ENCODE measurements around the gene GTF3C4. TPM values are rescaled to one million over a fixed set of nuclear protein-coding genes. Genes with fewer than 3 reads are reported as not detected.

The GTF3C4 gene
- total and polyA plus RNA-seq, 10 of the 15 experiments (the other 5 are each of a cell fraction or from before 2014, with no cell fraction given), result 3.2 to 18.9 (median 8.2) TPM

- TF ChIP-seq ZNF274 (IDR thresholded peaks at IDR 0.05; ENCODE audit: insufficient read depth, insufficient read length) (no peak), JUNB (IDR thresholded peaks at IDR 0.05) (no peak), NFIC (IDR thresholded peaks at IDR 0.05; ENCODE audit: low read depth, low read length) (no peak)
Measured at GRCh38 chr9:132630811-132631210, 39.5 kb upstream of the GTF3C4 start (continued).

GRCh38 chr9:132631280-132631679 lies 39.0 kb upstream of the GTF3C4 start:
- RAD21 ChIA-PET (ENCODE audit: unreplicated experiment), result no interaction called here
- POLR2A ChIA-PET, result no interaction called here

More at GRCh38 chr9:132631280-132631679, 39.0 kb upstream of the GTF3C4 start:
- WGBS (ENCODE audit: insufficient coverage, insufficient replicate concordance, low lambda C conversion rate, missing lambda C conversion rate), result 97% methylated on average over 5 of the region's 5 CpGs
- no peak for ATAC-seq
- H3K27me3 ChIP-seq (replicated peaks in 1 of 2; ENCODE audit: control insufficient read depth in 2 of 2, insufficient read depth in 2 of 2, low read length in 1 of 2), result no peaks in the 10 kb centered on the region
- no peak for DNase-seq (ENCODE audit: low read depth, low spot score)
- BruUV-seq (replicated peaks), result no TSS peak
- H3K27ac ChIP-seq (ENCODE audit: control insufficient read depth, insufficient read depth), result no peak overlapping the region
- H3K36me3 ChIP-seq (ENCODE audit: control insufficient read depth in 2 of 2, insufficient read depth in 2 of 2, low read length in 1 of 2), result peaks cover 12 to 26% of the 10 kb centered on the region in 2 experiments; a peak in 3 of 4 replicates
- in situ Hi-C loops (cut with MboI), result no loop called here
- H3K4me1 ChIP-seq (ENCODE audit: control insufficient read depth, insufficient read depth, low read length), result no peaks in the 10 kb centered on the region
- no peak overlapping the region for H2AFZ ChIP-seq (ENCODE audit: control insufficient read depth, low read depth, low read length)
- H3K4me2 ChIP-seq (ENCODE audit: control insufficient read depth, insufficient read depth), result no peak overlapping the region
- no peak overlapping the region for H3K4me3 ChIP-seq
- CTCF ChIA-PET, result no interaction called here
- intact Hi-C loops (cut with micrococcal nuclease; ENCODE audit: unreplicated experiment), result no loop called here
- TF ChIP-seq NKRF (conservative IDR thresholded peaks at IDR 0.05) (no peak), HSF1 (IDR thresholded peaks at IDR 0.05; ENCODE audit: low read depth, low read length) (no peak), REST (IDR thresholded peaks at IDR 0.05; ENCODE audit: low read depth, low read length) (no peak), DPF2 (IDR thresholded peaks at IDR 0.05) (no peak), CEBPB (IDR thresholded peaks at IDR 0.05; ENCODE audit: borderline replicate concordance in 1 of 2, low read depth in 2 of 2, low read length in 2 of 2) (no peak), RB1 (IDR thresholded peaks at IDR 0.05; ENCODE audit: borderline replicate concordance) (no peak), SMC3 (IDR thresholded peaks at IDR 0.05; ENCODE audit: borderline replicate concordance, low read length) (no peak), TCF12 (IDR thresholded peaks at IDR 0.05; ENCODE audit: low read depth, low read length) (no peak), BHLHE40 (IDR thresholded peaks at IDR 0.05; ENCODE audit: borderline replicate concordance in 1 of 2, low read depth in 2 of 2, low read length in 1 of 2) (no peak), STAT1 (conservative IDR thresholded peaks at IDR 0.05) (no peak), CREM (IDR thresholded peaks at IDR 0.05; ENCODE audit: low read depth) (no peak), FOXK2 (IDR thresholded peaks at IDR 0.05) (no peak)
- no peaks in the 10 kb centered on the region for H4K20me1 ChIP-seq (ENCODE audit: control insufficient read depth, insufficient read depth)
- H3K9me3 ChIP-seq (replicated peaks; ENCODE audit: control insufficient read depth, insufficient read depth, low read length), result no peaks in the 10 kb centered on the region
- H3K79me2 ChIP-seq (ENCODE audit: control insufficient read depth, insufficient read depth, low read length), result no peaks in the 10 kb centered on the region
- SMC1A ChIA-PET (ENCODE audit: uncharacterized antibody, unreplicated experiment), result no interaction called here
- no peak overlapping the region for H3K9ac ChIP-seq (ENCODE audit: control insufficient read depth, insufficient read depth, low read length)
- FAIRE-seq, result no peak
